NCI-H2081 (cell line): ENCODE results near the gene AKR1B15.
A peak's percentile ranks its signal among the peaks of the same experiment; 100 is the strongest.

ENCODE experiments used
- DNase-seq, 2 experiments: peaks; one replicate each; lab custom pipeline; 2025; lab: John Stamatoyannopoulos, UW

AKR1B15 gene

GRCh38 chr7:134618756-134619530 is 70.0 kb downstream of the AKR1B15 start:
- DNase-seq = no peak

- peak in 1 of 2 experiments; percentile 24 for DNase-seq
Measured at GRCh38 chr7:134619627-134620331, 70.9 kb downstream of the AKR1B15 start.

GRCh38 chr7:134622303-134622995 is 73.5 kb downstream of the AKR1B15 start:
- no peak for DNase-seq

GRCh38 chr7:134623193-134623592 is 74.3 kb downstream of the AKR1B15 start:
- no peak for DNase-seq

GRCh38 chr7:134625550-134625949 is 76.6 kb downstream of the AKR1B15 start:
- DNase-seq = no peak

- no peak for DNase-seq
Measured at GRCh38 chr7:134627109-134627774, 78.3 kb downstream of the AKR1B15 start.

GRCh38 chr7:134627775-134628153 is 78.9 kb downstream of the AKR1B15 start:
- DNase-seq = no peak

- no peak for DNase-seq
Measured at GRCh38 chr7:134629445-134629844, 80.5 kb downstream of the AKR1B15 start.
